Memory B cell (primary cell): Measurements from ENCODE around the gene SLC6A8.

Experiments used
- ATAC-seq: fragments of 150-1000 bp; cut with Tn5 transposase; 2 replicates; pipeline ENCODE4 v1.10.0; 2021; ENCODE audit warnings: low read depth, mild to moderate bottlenecking, moderate library complexity
- DNase-seq, 2 donors: peaks; one replicate each; pipeline ENCODE4 v3.0.0; 2022; ENCODE audit warnings: low spot score in 2 of 2
- H3K27ac Mint-ChIP-seq: one replicate; pipeline ENCODE4 v1.8.0; 2022; ENCODE audit warnings: mild to moderate bottlenecking, moderate library complexity, mixed read lengths
- H3K27me3 Mint-ChIP-seq: one replicate; pipeline ENCODE4 v1.8.0; 2022; ENCODE audit warnings: mixed read lengths
- H3K36me3 Mint-ChIP-seq: one replicate; pipeline ENCODE4 v1.8.0; 2022; ENCODE audit warnings: mild to moderate bottlenecking, mixed read lengths
- H3K4me1 Mint-ChIP-seq: one replicate; pipeline ENCODE4 v1.8.0; 2022; ENCODE audit warnings: mixed read lengths
- H3K4me3 Mint-ChIP-seq: one replicate; pipeline ENCODE4 v1.8.0; 2022; ENCODE audit warnings: mild to moderate bottlenecking, moderate library complexity, mixed read lengths
- H3K9me3 Mint-ChIP-seq: one replicate; pipeline ENCODE4 v1.8.0; 2022; ENCODE audit warnings: mixed read lengths

The SLC6A8 gene

DNA sequence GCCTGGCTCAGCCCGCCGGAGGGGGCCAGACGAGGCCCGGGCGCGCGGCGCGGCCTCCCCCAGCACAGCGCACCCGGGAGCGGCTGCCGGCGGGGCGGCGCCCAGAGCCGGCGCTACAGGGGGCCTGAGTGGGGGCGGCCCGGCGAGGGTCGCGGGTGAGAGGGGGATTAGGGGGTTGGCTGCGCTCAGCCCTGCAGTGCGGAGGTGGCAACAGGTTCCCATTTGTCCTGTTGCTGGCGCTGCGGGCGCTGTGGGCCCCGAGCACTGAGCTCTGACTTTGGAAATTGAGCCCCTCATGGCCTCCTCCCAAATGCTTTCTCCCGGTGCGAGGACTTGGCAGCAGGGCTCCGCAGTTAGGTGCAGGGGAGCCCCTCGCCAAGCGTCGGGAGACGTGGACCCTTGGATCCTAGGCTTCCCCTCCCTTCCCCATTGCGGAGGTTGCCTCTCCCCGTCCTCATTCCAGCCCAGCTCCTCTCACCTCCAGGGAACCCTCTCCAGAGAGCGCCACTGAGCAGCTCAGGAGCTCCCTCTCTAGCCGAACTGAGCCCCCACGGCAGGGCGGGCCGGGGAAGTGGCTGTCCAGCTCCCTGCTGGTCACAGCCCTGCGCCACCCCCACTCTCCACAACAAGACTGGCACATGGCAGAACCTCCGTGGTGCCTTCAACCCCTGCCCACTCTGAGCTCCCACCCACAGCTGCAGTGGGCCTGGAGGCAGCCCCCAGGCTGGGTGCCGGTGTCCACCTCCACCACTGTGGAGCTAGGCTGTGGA is 43.2 kb upstream of the SLC6A8 start:
- Mint-ChIP-seq H3K9me3 (no peaks in the 10 kb centered on the region), H3K36me3 (no peaks in the 10 kb centered on the region), H3K4me3 (no peak overlapping the region), H3K4me1 (peaks cover 11% of the 10 kb centered on the region), H3K27me3 (peaks cover 19% of the 10 kb centered on the region), H3K27ac (no peak overlapping the region)
- ATAC-seq (no peak), DNase-seq (no peak)

DNA sequence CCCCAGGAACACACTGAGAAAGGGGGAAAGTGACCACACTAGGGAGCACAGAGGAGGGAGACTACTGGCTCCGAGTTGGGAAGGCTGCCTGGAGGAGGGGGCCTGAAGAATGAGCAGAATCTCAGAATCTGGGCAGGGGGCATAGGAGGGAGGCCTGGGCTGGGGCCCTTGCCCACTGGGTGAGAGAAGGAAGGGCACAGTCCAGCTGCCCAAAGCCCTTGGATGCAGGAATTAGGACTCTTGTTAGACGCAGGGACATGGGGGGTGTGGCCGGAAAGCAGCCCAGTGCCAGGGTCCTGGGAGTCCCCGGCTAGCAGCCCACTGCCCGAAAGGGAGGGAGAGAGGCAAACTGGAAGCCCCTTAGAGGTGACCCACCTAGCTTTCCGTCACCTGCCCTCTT is 42.6 kb upstream of the SLC6A8 start:
- no peak overlapping the region for H3K4me3 Mint-ChIP-seq
- peaks cover 19% of the 10 kb centered on the region for H3K27me3 Mint-ChIP-seq
- peaks cover 11% of the 10 kb centered on the region for H3K4me1 Mint-ChIP-seq
- DNase-seq, result no peak
- ATAC-seq, result no peak
- no peak overlapping the region for H3K27ac Mint-ChIP-seq
- H3K36me3 Mint-ChIP-seq, result no peaks in the 10 kb centered on the region
- H3K9me3 Mint-ChIP-seq, result no peaks in the 10 kb centered on the region

DNA sequence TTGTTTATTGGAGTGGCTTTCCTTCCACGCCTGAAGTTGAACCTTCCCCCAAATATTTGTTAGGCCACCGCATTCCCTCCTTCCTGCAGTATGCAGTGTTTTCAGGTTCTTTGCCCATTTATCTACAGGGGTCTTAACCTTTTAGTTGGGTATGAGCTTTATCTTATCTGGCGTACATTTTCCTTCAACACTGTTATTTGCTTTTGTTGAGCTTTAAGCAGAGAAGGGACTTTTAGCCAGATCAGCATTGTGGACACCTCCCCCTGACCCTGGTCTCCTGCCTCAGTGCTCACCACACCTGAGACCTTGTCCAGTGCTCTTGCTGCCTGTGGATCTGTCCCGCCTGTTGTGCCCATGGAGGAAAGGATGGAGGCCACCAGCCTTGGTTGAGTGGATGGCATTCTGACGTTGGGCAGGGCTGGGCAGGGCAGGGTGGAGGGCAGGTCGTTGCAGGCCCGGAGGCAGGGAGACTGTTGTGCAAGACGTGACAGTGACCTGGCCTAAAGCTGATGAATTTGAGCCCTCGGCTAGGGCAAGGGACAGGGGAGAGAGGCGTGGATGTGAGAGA is 41.7 kb upstream of the SLC6A8 start:
- no peak overlapping the region for H3K27ac Mint-ChIP-seq

DNA sequence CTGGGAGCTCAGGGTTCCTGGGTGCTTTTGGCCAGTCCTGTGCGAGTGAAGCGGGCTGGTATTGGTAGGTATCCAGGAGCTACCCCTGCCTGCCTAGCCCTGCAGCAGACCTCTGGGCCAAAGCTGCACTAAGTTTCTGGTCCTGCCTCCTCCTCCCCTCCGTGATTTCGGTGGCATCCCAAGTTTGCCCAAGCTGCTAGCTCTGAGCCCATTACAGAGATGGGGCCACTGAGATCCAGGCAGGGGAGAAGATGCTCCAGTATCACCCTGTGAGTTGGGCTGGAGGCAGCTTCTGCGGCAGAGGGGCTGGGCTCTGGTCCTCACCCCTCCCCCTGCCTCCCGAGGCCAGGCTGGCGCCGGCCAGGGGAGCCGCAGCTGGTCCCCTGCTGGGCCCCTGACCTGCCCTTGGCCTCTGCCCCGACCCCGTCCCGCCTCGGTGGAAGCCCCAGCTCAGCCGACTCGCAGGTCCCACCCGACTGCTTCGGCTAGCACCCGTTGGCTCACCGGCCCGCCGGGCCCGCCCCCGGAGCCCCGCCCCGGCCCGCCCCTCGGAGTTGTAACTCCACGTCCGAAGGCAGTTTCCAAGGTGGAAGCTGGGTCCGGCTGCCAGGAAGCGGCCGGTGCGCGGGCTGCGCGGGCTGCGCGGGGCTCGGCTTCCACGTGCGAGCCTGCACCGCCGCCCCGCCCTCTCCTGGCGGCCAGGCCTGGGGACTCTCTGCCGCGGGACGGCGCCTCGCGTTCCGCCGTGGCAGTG is 40.9 kb upstream of the SLC6A8 start, which contains the start of gene DUSP9:
DUSP9 (plus strand) TSS at position 584 of the 754 bp plus-strand sequence. CDS start 751 bp downstream, outside the sequence.
- H3K9me3 Mint-ChIP-seq, result no peaks in the 10 kb centered on the region
- peak within 1 kb of the TSS; percentile 53 for H3K4me3 Mint-ChIP-seq
- H3K27me3 Mint-ChIP-seq, result peaks cover 15% of the 10 kb centered on the region
- ATAC-seq (peak; percentile 23), DNase-seq (no peak)
- no peak within 1 kb of the TSS for H3K27ac Mint-ChIP-seq
- peaks cover 8% of the 10 kb centered on the region for H3K4me1 Mint-ChIP-seq
- no peaks in the 10 kb centered on the region for H3K36me3 Mint-ChIP-seq

More for the DNA sequence above, 41.7 kb upstream of the SLC6A8 start:
- Mint-ChIP-seq H3K4me1 (peaks cover 11% of the 10 kb centered on the region), H3K27me3 (peaks cover 17% of the 10 kb centered on the region), H3K4me3 (peak overlapping the region; percentile 53), H3K9me3 (no peaks in the 10 kb centered on the region), H3K36me3 (no peaks in the 10 kb centered on the region)
- DNase-seq (no peak), ATAC-seq (no peak)

DNA sequence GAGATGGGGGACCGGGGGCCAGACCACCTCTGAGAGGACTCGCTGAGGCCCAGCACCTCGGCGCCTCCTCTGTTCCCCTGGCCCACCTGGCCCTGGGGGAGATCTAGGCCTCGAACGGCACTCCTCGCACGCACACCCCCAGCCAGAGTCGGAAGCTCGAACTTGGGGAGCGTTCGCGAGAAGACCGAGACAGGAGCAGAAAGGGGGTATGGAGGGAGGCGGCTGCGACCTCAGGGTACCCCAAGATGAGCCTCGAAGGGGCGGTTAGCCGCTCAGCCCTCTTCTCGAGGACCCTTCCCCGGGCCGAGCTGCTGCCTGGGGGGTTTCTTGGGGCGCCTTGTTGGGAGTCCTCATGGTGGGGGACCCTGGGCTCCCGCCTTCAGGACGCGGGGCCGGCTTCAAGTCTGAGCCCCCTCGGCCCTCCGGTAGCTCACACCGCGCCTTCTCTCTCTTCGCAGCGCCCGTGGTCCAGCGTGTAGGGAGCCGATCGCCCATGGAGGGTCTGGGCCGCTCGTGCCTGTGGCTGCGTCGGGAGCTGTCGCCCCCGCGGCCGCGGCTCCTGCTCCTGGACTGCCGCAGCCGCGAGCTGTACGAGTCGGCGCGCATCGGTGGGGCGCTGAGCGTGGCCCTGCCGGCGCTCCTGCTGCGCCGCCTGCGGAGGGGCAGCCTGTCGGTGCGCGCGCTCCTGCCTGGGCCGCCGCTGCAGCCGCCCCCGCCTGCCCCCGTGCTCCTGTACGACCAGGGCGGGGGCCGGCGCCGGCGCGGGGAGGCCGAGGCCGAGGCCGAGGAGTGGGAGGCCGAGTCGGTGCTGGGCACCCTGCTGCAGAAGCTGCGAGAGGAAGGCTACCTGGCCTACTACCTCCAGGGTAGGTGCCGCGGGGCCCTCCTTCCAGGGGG is 40.0 kb upstream of the SLC6A8 start:
- DNase-seq (no peak), ATAC-seq (no peak)
- H3K4me1 Mint-ChIP-seq, result peaks cover 6% of the 10 kb centered on the region
- no peaks in the 10 kb centered on the region for H3K36me3 Mint-ChIP-seq
- no peaks in the 10 kb centered on the region for H3K9me3 Mint-ChIP-seq
- peaks cover 13% of the 10 kb centered on the region for H3K27me3 Mint-ChIP-seq
- H3K4me3 Mint-ChIP-seq, result peak overlapping the region; percentile 5
- H3K27ac Mint-ChIP-seq, result no peak overlapping the region

DNA sequence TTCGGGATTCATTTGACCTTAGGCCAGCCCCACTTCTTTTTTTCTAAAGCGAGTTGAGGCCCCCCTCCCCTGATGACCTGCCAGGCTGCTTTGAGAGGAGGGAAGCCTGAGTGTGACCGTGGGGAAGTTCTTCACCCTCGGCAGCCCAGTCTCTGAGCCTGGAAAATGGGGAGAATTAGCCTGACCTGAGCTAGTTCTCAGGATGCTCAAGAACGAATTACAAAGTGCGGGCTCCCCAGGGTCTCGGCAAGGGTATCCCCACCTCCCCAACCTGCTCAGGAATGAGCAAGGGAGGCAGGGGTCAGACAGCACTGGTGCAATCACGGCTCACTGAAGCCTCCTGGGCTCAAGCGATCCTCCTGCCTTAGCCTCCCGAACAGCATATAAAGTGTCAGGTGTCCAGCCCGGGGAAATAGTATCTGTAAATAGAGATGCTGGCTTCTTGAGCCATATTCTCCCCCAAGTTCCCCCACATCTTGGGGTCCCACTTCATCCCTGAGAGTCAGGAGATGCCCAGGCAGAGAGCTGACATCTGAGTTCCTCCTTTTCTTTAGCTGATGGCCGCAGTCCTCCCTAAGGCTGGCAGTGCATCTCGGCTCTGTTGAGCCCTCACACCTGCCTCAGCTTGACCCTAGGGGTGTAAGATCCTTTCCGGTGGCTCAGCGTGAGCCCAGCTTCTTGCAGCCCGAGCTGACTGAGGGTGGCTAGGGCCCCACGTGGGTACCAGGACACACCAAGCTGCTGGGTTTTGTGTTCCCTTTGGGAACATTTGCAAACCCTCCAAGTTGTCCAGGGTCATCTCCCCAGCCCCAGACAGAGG is 39.2 kb upstream of the SLC6A8 start:
- no peak for ATAC-seq
- Mint-ChIP-seq H3K4me3 (no peak overlapping the region), H3K27ac (no peak overlapping the region), H3K4me1 (peaks cover under 1% of the 10 kb centered on the region), H3K36me3 (no peaks in the 10 kb centered on the region), H3K9me3 (no peaks in the 10 kb centered on the region), H3K27me3 (peaks cover 9% of the 10 kb centered on the region)
- DNase-seq, result no peak

DNA sequence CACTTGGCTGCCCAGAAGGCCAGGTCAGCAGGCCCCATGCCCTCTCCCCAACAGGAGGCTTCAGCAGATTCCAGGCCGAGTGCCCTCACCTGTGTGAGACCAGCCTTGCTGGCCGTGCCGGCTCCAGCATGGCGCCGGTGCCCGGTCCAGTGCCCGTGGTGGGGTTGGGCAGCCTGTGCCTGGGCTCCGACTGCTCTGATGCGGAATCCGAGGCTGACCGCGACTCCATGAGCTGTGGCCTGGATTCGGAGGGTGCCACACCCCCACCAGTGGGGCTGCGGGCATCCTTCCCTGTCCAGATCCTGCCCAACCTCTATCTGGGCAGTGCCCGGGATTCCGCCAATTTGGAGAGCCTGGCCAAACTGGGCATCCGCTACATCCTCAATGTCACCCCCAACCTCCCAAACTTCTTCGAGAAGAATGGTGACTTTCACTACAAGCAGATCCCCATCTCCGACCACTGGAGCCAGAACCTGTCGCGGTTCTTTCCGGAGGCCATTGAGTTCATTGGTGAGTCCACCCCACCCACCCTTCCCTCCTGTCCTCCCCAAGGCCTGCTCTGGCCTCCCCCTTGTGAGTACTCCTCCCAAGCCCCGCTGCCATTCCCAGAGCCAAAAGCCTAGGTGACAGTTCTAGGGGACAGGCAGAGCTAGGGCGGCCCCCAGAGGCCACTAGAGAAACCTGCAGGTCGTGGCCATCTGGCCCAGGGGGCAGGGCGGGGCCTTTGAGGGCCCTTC is 38.4 kb upstream of the SLC6A8 start:
- Mint-ChIP-seq H3K27me3 (peaks cover 9% of the 10 kb centered on the region), H3K9me3 (no peaks in the 10 kb centered on the region), H3K27ac (no peak overlapping the region), H3K36me3 (no peaks in the 10 kb centered on the region), H3K4me3 (no peak overlapping the region), H3K4me1 (no peaks in the 10 kb centered on the region)
- ATAC-seq, result peak; percentile 72
- DNase-seq, result peak in 1 of 2 donors; percentile 28

DNA sequence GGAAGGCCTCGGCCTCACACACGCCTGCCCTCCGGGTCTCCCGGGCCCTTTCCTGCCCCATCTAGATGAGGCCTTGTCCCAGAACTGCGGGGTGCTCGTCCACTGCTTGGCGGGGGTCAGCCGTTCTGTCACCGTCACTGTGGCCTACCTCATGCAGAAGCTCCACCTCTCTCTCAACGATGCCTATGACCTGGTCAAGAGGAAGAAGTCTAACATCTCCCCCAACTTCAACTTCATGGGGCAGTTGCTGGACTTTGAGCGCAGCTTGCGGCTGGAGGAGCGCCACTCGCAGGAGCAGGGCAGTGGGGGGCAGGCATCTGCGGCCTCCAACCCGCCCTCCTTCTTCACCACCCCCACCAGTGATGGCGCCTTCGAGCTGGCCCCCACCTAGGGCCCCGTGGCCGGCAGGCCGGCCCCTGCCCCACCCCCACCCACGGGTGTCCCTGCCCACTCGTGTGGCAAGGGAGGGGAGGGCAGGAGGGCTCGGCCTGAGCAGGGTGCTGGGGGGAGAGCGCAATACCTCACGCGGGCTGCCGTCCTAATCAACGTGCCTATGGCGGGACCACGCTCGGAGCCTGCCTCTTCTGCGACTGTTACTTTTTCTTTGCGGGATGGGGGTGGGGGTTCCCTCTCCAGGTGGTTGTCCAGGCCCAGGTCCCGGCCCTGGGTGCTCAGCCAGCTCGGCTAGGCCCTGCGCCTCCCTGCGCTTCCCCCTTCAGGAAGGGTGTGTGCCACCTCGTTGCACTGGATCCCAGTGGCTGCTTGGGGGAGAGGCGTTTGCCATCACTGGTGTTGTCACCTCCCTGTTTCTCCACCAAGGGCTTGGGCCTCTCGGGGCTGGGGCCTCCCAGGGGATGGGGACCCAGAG is 37.6 kb upstream of the SLC6A8 start:
- H3K27me3 Mint-ChIP-seq, result peaks cover 4% of the 10 kb centered on the region
- ATAC-seq (no peak), DNase-seq (no peak)
- no peak overlapping the region for H3K27ac Mint-ChIP-seq
- H3K4me3 Mint-ChIP-seq, result no peak overlapping the region
- H3K9me3 Mint-ChIP-seq, result no peaks in the 10 kb centered on the region
- peaks cover under 1% of the 10 kb centered on the region for H3K36me3 Mint-ChIP-seq
- H3K4me1 Mint-ChIP-seq, result no peaks in the 10 kb centered on the region

DNA sequence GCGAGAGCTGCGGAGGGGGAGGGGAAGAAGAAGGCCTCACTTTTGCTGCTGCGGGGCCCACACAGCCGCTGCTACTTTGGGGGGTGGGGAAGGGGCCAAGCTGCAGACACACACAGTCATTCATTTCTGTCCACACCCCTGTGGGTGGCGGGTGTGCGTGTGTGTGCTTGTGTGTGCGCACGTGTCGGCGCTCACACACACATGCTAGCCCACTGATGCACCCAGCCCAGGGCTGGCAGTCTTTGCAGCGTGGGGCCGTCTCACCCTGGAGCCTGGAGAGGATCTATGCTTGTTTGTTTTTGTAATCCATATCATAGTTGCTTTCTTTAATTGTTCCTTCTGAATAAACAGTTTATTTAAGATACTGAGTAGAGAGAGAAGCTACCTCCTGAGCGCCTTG is 36.8 kb upstream of the SLC6A8 start:
- Mint-ChIP-seq H3K4me3 (no peak overlapping the region), H3K27ac (no peak overlapping the region), H3K27me3 (peaks cover 4% of the 10 kb centered on the region), H3K4me1 (no peaks in the 10 kb centered on the region), H3K9me3 (no peaks in the 10 kb centered on the region), H3K36me3 (peaks cover 1% of the 10 kb centered on the region)
- DNase-seq, result no peak
- ATAC-seq, result no peak

DNA sequence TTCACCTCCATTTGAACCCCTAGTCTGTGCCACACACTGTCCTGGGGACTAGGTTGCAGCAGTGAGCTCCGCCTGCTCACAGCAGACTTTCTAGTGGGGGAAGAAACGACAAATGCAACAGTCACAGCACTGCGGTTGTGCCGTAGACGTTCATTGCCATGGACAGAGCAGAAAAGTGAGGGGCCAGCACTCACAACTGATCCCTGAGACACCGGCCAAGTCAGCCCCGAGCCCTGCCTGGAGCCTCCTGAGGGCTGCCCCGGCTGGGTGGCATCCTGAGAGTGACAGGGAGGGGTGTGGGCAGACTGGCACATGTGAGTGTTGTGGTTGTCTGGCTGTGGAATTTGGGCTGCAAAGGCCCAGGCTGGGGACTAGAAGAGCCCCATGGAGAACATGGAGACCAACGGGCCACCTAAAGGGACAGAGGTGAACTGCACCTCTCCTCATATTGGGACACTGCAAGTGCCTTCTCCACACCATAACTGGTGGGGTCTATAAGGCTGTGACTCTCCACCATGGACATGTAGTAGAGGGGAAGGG is 36.1 kb upstream of the SLC6A8 start:
- Mint-ChIP-seq H3K4me1 (no peaks in the 10 kb centered on the region), H3K36me3 (peaks cover 1% of the 10 kb centered on the region), H3K27ac (no peak overlapping the region), H3K4me3 (no peak overlapping the region), H3K9me3 (no peaks in the 10 kb centered on the region), H3K27me3 (peaks cover 2% of the 10 kb centered on the region)
- ATAC-seq (no peak), DNase-seq (no peak)

DNA sequence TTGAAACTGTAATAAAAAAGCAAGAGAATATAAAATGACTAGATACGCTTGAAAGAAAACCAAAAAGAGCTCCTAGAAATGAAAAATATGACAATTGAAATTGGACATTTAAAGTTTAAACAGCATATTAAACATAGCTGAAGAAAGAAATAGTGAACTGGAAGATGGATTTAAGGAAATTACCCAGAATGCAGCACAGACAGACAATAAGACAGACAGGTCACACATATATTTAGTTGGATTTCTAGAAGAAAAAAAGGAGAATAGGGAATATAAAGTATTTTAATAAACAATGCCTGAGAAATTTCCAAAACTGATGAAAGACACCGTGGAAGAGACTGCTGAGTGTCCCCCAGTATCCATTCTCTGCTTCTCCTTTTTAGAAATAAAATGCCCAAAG is 34.2 kb upstream of the SLC6A8 start:
- ATAC-seq, result no peak
- H3K36me3 Mint-ChIP-seq, result peaks cover 1% of the 10 kb centered on the region
- no peak for DNase-seq
- no peak overlapping the region for H3K4me3 Mint-ChIP-seq
- H3K9me3 Mint-ChIP-seq, result no peaks in the 10 kb centered on the region
- H3K4me1 Mint-ChIP-seq, result no peaks in the 10 kb centered on the region
- peaks cover 2% of the 10 kb centered on the region for H3K27me3 Mint-ChIP-seq
- no peak overlapping the region for H3K27ac Mint-ChIP-seq

DNA sequence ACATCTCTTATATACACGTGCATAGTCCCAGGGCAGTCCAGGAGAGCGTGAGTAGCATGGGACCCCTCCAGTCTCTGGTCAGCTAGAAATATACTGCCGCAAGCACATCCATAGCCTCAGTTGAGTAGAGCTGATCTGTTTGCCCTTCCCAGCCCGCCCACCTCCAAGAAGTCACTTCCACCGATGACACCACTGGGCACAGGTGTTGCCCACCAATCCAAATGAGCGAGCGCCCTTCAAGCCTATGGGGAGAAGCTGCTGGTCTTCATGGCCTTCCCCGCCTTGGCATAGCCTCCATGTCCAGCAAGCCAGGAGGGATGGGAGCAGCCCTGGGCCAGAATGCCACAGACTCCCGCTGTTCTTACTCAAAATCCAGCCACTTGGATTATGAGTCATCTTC is 30.6 kb upstream of the SLC6A8 start:
- Mint-ChIP-seq H3K9me3 (no peaks in the 10 kb centered on the region), H3K4me3 (no peak overlapping the region), H3K27ac (no peak overlapping the region)

More for the DNA sequence above, 30.6 kb upstream of the SLC6A8 start:
- no peak for ATAC-seq
- Mint-ChIP-seq H3K4me1 (no peaks in the 10 kb centered on the region), H3K36me3 (peaks cover 1% of the 10 kb centered on the region), H3K27me3 (no peaks in the 10 kb centered on the region)
- DNase-seq, result no peak
